ENCODE measurements around the gene KCNE1.
"Not testable (repeated sequence)": the region's sequence is repeated elsewhere in the genome, so short reads cannot be mapped to it uniquely, and the experiment has no call there.

KCNE1 gene

GRCh38 chr21:34406676-34407075 is 105.3 kb downstream of the KCNE1 start:
- not testable (repeated sequence) for DNase-seq

- not testable (repeated sequence) for DNase-seq
Observed at GRCh38 chr21:34406102-34406501, 105.9 kb downstream of the KCNE1 start.

GRCh38 chr21:34405686-34406085 is 106.3 kb downstream of the KCNE1 start:
- DNase-seq, result not testable (repeated sequence)

GRCh38 chr21:34404742-34405141 is 107.3 kb downstream of the KCNE1 start:
- not testable (repeated sequence) for DNase-seq

- DNase-seq, result not testable (repeated sequence)
Observed at GRCh38 chr21:34400522-34400921, 111.5 kb downstream of the KCNE1 start.
